WTC11 (cell line): ENCODE data around the gene NPAS3. TPM values are rescaled to one million over a fixed set of nuclear protein-coding genes. Genes with fewer than 3 reads are reported as not detected.

Experiments
- ATAC-seq: fragments of 200-7000 bp; cut with Tn5 transposase; 2 replicates; pipeline ENCODE4 v1.10.0; 2021; ENCODE audit warnings: mild to moderate bottlenecking, moderate library complexity
- CTCF ChIA-PET: fragments of 300-600 bp; sonication (Branson Sonifier 250); formaldehyde crosslinking; loops from one replicate; lab custom pipeline; 2021; ENCODE audit warnings: antibody characterized with exemption; lab: Charles Lee
- POLR2A ChIA-PET: fragments of 350-600 bp; sonication (Branson Sonifier 250); formaldehyde crosslinking; loops from one replicate; lab custom pipeline; 2021; ENCODE audit warnings: antibody characterized with exemption; lab: Charles Lee
- DNase-seq: peaks from one replicate; pipeline ENCODE4 v3.0.0; 2021; ENCODE audit warnings: low spot score
- H3K27ac Mint-ChIP-seq: 2 replicates; pipeline ENCODE4 v1.8.0; 2021; ENCODE audit warnings: mixed read lengths
- H3K27me3 Mint-ChIP-seq: 2 replicates; pipeline ENCODE4 v1.8.0; 2021; ENCODE audit warnings: low read depth, mild to moderate bottlenecking, moderate library complexity, mixed read lengths
- H3K36me3 Mint-ChIP-seq: 2 replicates; pipeline ENCODE4 v1.8.0; 2021; ENCODE audit warnings: mixed read lengths
- H3K4me1 Mint-ChIP-seq: 2 replicates; pipeline ENCODE4 v1.8.0; 2022; ENCODE audit warnings: mixed read lengths
- H3K4me3 Mint-ChIP-seq: 2 replicates; pipeline ENCODE4 v1.8.0; 2021; ENCODE audit warnings: mild to moderate bottlenecking, moderate library complexity, mixed read lengths
- H3K9me3 Mint-ChIP-seq: 2 replicates; pipeline ENCODE4 v1.8.0; 2021; ENCODE audit warnings: mixed read lengths
- AR ChIP-seq: fragments of 250-450 bp; sonication (Bioruptor Pico); IDR thresholded peaks from 2 replicates; pipeline ENCODE4 v1.9.0; 2021; ENCODE audit warnings: mild to moderate bottlenecking
- CREM ChIP-seq: sonication (generic); formaldehyde crosslinking; IDR thresholded peaks from 2 replicates; pipeline ENCODE4 v1.8.1; 2022; ENCODE audit warnings: mild to moderate bottlenecking, missing genetic modification reagents, moderate library complexity
- ETV6 ChIP-seq: sonication (generic); formaldehyde crosslinking; IDR thresholded peaks from 2 replicates; pipeline ENCODE4 v1.8.1; 2022; ENCODE audit warnings: mild to moderate bottlenecking, missing genetic modification reagents
- GABPB1 ChIP-seq: sonication (generic); formaldehyde crosslinking; IDR thresholded peaks from 2 replicates; pipeline ENCODE4 v1.8.1; 2023; ENCODE audit warnings: mild to moderate bottlenecking, missing genetic modification reagents
- GTF2I ChIP-seq: fragments of 250-450 bp; sonication (Bioruptor Pico); conservative IDR thresholded peaks from 2 replicates; pipeline ENCODE4 v1.4.0; 2021; ENCODE audit warnings: mild to moderate bottlenecking
- IRF1 ChIP-seq: sonication (generic); formaldehyde crosslinking; IDR thresholded peaks from 2 replicates; pipeline ENCODE4 v1.8.0; 2023; ENCODE audit warnings: missing genetic modification reagents
- NFATC4 ChIP-seq: fragments of 250-450 bp; sonication (Bioruptor Pico); IDR thresholded peaks from 2 replicates; pipeline ENCODE4 v1.9.0; 2021; ENCODE audit warnings: mild to moderate bottlenecking
- NFE2L1 ChIP-seq: sonication (generic); formaldehyde crosslinking; IDR thresholded peaks from 2 replicates; pipeline ENCODE4 v1.8.1; 2023; ENCODE audit warnings: missing genetic modification reagents
- NR1H2 ChIP-seq: sonication (generic); formaldehyde crosslinking; IDR thresholded peaks from 2 replicates; pipeline ENCODE4 v1.9.0; 2021; ENCODE audit warnings: mild to moderate bottlenecking, moderate library complexity, missing genetic modification reagents
- OVOL2 ChIP-seq: fragments of 250-450 bp; sonication (Bioruptor Pico); IDR thresholded peaks from 2 replicates; pipeline ENCODE4 v1.9.0; 2021; ENCODE audit warnings: mild to moderate bottlenecking, borderline replicate concordance
- RELA ChIP-seq: sonication (generic); formaldehyde crosslinking; IDR thresholded peaks from 2 replicates; pipeline ENCODE4 v1.8.1; 2022; ENCODE audit warnings: missing genetic modification reagents, mild to moderate bottlenecking, borderline replicate concordance
- STAT6 ChIP-seq: sonication (generic); formaldehyde crosslinking; conservative IDR thresholded peaks from 2 replicates; pipeline ENCODE4 v1.8.1; 2023; ENCODE audit warnings: mild to moderate bottlenecking, low read depth, missing genetic modification reagents, moderate library complexity
- TCF7 ChIP-seq: sonication (generic); formaldehyde crosslinking; IDR thresholded peaks from 2 replicates; pipeline ENCODE4 v1.8.0; 2022; ENCODE audit warnings: mild to moderate bottlenecking, low read depth, missing genetic modification reagents, moderate library complexity
- ZNF121 ChIP-seq: sonication (generic); formaldehyde crosslinking; IDR thresholded peaks from 2 replicates; pipeline ENCODE4 v1.8.0; 2023; ENCODE audit warnings: missing genetic modification reagents
- ZNF219 ChIP-seq: sonication (generic); formaldehyde crosslinking; IDR thresholded peaks from 2 replicates; pipeline ENCODE4 v1.8.0; 2023; ENCODE audit warnings: missing genetic modification reagents, mild to moderate bottlenecking, borderline replicate concordance
- ZNF317 ChIP-seq: sonication (generic); formaldehyde crosslinking; IDR thresholded peaks from 2 replicates; pipeline ENCODE4 v1.8.1; 2023; ENCODE audit warnings: low read depth, mild to moderate bottlenecking, moderate library complexity, missing genetic modification reagents, borderline replicate concordance
- ZSCAN18 ChIP-seq: fragments of 250-450 bp; sonication (Bioruptor Pico); IDR thresholded peaks from 2 replicates; pipeline ENCODE4 v2.1.2; 2022; ENCODE audit warnings: mild to moderate bottlenecking, moderate library complexity
- total RNA-seq: library from RNA; stranded (reverse); gene quantifications from 3 replicates; pipeline ENCODE4 v1.2.3, GENCODE V29; 2021
- TF ChIP-seq, protein P1 (sequence below): fragments of 250-450 bp; sonication (Bioruptor Pico); IDR thresholded peaks from 2 replicates; pipeline ENCODE4 v1.9.0; 2021; ENCODE audit warnings: moderate library complexity, mild to moderate bottlenecking, inconsistent platforms, borderline replicate concordance
- TF ChIP-seq, protein P2 (sequence below): fragments of 200-600 bp; IDR thresholded peaks from 2 replicates; pipeline ENCODE4 v1.8.0; 2022; ENCODE audit warnings: antibody characterized with exemption
- TF ChIP-seq, protein P3 (sequence below): sonication (generic); formaldehyde crosslinking; IDR thresholded peaks from 2 replicates; pipeline ENCODE4 v1.8.1; 2022; ENCODE audit warnings: low read depth, missing genetic modification reagents, borderline replicate concordance

Gene NPAS3
- total RNA-seq, 1 experiment from 2014 or later: 3.2 TPM

DNA sequence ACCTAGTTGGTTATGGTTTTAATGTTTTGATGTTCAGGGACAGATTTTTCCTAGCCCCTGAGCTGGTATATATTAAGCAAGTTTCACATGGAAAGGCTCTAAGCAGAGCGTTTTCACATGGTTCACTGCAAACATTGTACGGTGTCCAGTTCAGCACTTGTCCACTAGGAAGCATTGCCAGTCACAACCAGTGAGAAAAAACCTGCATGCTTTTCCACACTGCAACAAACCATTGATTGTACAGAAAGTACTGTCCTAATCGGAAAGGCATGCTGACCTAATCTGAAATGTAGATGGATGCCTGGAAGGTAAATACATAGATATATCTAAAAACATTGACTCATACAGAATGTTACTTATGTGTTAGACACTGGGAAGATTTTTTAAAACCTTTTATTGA is 25.0 kb upstream of the NPAS3 start:
- H3K4me3 Mint-ChIP-seq: no peak overlapping the region
- no peak for DNase-seq
- H3K27ac Mint-ChIP-seq: no peak overlapping the region
- TF ChIP-seq ZNF121 (no peak), RELA (CRISPR knock-in tag) (no peak), STAT6 (CRISPR knock-in tag) (no peak), GABPB1 (CRISPR knock-in tag) (no peak), AR (CRISPR knock-in tag) (no peak), NFE2L1 (CRISPR knock-in tag) (no peak), TCF7 (CRISPR knock-in tag) (no peak), ZNF317 (CRISPR knock-in tag) (no peak), OVOL2 (CRISPR knock-in tag) (no peak), ZSCAN18 (CRISPR knock-in tag) (no peak)
- TF ChIP-seq, protein P1, sequence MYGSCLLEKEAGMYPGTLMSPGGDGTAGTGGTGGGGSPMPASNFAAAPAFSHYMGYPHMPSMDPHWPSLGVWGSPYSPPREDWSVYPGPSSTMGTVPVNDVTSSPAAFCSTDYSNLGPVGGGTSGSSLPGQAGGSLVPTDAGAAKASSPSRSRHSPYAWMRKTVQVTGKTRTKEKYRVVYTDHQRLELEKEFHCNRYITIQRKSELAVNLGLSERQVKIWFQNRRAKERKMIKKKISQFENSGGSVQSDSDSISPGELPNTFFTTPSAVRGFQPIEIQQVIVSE (CRISPR knock-in tag): no peak
- H3K4me1 Mint-ChIP-seq: no peaks in the 10 kb centered on the region
- POLR2A ChIA-PET: no interaction called here
- peaks cover 10% of the 10 kb centered on the region for H3K9me3 Mint-ChIP-seq
- CTCF ChIA-PET: no interaction called here
- ATAC-seq: no peak
- H3K27me3 Mint-ChIP-seq: peaks cover 2% of the 10 kb centered on the region; the same call in 1 of the 2 replicates
- peaks cover 5% of the 10 kb centered on the region; the same call in 1 of the 2 replicates for H3K36me3 Mint-ChIP-seq

DNA sequence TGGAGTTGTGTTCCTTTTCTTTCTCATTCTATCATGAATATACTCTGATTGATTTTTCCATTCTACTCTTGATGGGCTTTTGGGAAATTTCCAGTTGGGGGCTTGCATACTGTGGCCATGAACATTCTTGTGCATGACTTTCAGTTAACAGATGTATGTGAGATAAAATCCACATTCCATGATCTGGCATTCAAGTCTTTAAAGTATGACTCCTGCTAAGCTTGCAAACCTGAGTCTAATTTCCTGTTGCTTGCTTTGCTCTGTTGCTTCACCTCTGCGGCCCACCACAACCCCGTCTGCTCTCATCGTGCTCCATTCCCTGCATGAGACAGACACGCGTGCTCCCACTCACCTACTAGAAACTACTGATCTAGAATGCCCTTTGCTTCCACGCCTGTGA is 24.3 kb upstream of the NPAS3 start:
- peaks cover 13% of the 10 kb centered on the region for H3K9me3 Mint-ChIP-seq
- peaks cover 6% of the 10 kb centered on the region; the same call in 1 of the 2 replicates for H3K36me3 Mint-ChIP-seq
- no peak for TF ChIP-seq ZNF317 (CRISPR knock-in tag)
- ATAC-seq: no peak
- POLR2A ChIA-PET: no interaction called here
- H3K4me1 Mint-ChIP-seq: no peaks in the 10 kb centered on the region
- CTCF ChIA-PET: no interaction called here
- no peak for DNase-seq
- peaks cover 2% of the 10 kb centered on the region; the same call in 1 of the 2 replicates for H3K27me3 Mint-ChIP-seq
- H3K4me3 Mint-ChIP-seq: no peak overlapping the region
- H3K27ac Mint-ChIP-seq: no peak overlapping the region

DNA sequence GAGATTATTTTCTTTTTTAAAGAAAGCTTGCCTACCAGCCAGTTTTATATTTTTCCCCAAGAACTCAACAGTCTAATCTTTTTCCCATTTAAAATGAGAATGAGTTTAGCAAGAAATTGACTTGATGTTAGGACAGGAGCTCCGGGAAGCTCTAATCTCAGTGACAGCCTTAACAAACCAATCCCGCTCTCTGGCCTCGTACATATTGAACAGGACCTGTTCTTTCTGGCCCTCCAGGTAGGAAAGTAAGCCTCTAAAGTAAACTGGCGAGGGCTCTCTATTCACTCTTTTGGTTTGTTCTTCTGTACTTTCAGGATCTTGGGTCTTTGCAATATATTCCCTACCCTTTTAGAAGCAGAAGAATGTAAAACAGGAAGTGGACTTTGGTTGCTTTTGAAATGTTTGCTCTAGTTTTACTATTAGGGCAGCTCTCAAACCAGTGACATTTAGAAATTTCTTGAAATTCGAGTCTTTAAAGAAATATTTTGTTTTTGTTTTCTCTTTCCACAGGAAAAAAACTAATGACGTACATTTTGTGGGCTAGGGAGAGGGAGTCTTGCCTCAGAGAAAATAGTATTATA is 17.9 kb upstream of the NPAS3 start:
- peaks cover 6% of the 10 kb centered on the region; the same call in 1 of the 2 replicates for H3K36me3 Mint-ChIP-seq
- H3K27me3 Mint-ChIP-seq: peaks cover 2% of the 10 kb centered on the region; the same call in 1 of the 2 replicates
- POLR2A ChIA-PET: interaction anchor here (0.5 to 0.7 kb wide), 2 partner anchors 351 to 734 kb away, joined by 4 to 5 read pairs; no protein-coding TSS in a partner anchor
- peaks cover 7% of the 10 kb centered on the region for H3K4me1 Mint-ChIP-seq
- H3K9me3 Mint-ChIP-seq: peaks cover 13% of the 10 kb centered on the region
- no peak overlapping the region for H3K27ac Mint-ChIP-seq
- DNase-seq: no peak
- ATAC-seq: no peak
- CTCF ChIA-PET: no interaction called here
- H3K4me3 Mint-ChIP-seq: no peak overlapping the region
- TF ChIP-seq ETV6 (CRISPR knock-in tag) (no peak), IRF1 (no peak), NR1H2 (CRISPR knock-in tag) (no peak), NFATC4 (CRISPR knock-in tag) (no peak), ZNF219 (CRISPR knock-in tag) (no peak), GTF2I (CRISPR knock-in tag) (no peak), CREM (no peak)
- TF ChIP-seq, protein P2, sequence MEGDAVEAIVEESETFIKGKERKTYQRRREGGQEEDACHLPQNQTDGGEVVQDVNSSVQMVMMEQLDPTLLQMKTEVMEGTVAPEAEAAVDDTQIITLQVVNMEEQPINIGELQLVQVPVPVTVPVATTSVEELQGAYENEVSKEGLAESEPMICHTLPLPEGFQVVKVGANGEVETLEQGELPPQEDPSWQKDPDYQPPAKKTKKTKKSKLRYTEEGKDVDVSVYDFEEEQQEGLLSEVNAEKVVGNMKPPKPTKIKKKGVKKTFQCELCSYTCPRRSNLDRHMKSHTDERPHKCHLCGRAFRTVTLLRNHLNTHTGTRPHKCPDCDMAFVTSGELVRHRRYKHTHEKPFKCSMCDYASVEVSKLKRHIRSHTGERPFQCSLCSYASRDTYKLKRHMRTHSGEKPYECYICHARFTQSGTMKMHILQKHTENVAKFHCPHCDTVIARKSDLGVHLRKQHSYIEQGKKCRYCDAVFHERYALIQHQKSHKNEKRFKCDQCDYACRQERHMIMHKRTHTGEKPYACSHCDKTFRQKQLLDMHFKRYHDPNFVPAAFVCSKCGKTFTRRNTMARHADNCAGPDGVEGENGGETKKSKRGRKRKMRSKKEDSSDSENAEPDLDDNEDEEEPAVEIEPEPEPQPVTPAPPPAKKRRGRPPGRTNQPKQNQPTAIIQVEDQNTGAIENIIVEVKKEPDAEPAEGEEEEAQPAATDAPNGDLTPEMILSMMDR: no peak
- TF ChIP-seq, protein P3, sequence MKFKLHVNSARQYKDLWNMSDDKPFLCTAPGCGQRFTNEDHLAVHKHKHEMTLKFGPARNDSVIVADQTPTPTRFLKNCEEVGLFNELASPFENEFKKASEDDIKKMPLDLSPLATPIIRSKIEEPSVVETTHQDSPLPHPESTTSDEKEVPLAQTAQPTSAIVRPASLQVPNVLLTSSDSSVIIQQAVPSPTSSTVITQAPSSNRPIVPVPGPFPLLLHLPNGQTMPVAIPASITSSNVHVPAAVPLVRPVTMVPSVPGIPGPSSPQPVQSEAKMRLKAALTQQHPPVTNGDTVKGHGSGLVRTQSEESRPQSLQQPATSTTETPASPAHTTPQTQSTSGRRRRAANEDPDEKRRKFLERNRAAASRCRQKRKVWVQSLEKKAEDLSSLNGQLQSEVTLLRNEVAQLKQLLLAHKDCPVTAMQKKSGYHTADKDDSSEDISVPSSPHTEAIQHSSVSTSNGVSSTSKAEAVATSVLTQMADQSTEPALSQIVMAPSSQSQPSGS (CRISPR knock-in tag): no peak
